ENCODE measurements around the gene HOXA3. TPM values are rescaled to one million over a fixed set of nuclear protein-coding genes. Genes with fewer than 3 reads are reported as not detected.

The HOXA3 gene
- total and polyA plus RNA-seq, 10 of the 15 experiments (the other 5 are each of a cell fraction or from before 2014, with no cell fraction given): 0.05 TPM; not detected in 9

DNA sequence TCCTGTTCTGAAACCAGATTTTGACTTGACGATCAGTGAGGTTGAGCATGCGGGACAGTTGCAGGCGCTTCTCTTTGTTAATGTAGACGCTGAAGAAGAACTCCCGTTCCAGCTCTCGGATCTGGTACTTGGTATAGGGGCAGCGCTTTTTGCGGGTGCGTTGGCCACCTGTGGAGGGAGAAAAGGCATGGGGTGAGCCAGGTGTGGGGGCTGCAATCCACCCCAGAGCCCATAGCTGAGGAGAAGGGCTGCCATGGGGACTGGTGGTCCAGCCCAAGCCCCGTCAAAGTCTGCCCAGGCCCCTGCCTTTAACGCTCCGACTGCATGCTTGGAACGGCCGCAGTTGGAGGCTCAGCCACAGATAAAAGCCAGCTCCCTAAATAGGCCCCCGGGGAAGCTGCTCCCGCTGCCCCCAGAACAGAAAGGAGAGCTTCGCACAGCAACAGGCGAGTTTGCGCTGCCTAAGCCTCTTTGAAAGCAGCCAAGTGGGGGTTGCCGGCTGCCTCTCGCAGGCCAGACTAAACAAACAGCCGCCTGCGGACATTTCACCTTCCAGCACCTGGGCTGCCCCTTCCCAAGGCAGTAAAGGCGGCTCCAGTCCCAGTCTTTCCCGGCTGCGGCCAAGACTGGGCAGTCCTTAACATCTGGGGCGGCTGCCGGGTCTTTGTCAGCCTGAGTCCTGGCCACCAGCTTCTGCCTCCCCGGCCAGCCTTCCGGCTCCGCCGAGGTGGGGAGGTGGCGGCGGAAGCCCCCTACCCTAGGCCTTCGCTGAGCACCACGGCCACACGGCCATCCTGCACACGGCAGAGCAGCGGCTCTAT lies 30.7 kb upstream of the HOXA3 start (continued):
- TF ChIP-seq, protein P1, sequence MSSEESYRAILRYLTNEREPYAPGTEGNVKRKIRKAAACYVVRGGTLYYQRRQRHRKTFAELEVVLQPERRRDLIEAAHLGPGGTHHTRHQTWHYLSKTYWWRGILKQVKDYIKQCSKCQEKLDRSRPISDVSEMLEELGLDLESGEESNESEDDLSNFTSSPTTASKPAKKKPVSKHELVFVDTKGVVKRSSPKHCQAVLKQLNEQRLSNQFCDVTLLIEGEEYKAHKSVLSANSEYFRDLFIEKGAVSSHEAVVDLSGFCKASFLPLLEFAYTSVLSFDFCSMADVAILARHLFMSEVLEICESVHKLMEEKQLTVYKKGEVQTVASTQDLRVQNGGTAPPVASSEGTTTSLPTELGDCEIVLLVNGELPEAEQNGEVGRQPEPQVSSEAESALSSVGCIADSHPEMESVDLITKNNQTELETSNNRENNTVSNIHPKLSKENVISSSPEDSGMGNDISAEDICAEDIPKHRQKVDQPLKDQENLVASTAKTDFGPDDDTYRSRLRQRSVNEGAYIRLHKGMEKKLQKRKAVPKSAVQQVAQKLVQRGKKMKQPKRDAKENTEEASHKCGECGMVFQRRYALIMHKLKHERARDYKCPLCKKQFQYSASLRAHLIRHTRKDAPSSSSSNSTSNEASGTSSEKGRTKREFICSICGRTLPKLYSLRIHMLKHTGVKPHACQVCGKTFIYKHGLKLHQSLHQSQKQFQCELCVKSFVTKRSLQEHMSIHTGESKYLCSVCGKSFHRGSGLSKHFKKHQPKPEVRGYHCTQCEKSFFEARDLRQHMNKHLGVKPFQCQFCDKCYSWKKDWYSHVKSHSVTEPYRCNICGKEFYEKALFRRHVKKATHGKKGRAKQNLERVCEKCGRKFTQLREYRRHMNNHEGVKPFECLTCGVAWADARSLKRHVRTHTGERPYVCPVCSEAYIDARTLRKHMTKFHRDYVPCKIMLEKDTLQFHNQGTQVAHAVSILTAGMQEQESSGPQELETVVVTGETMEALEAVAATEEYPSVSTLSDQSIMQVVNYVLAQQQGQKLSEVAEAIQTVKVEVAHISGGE (CRISPR knock-in tag; IDR thresholded peaks at IDR 0.05): no peak
- no peak for TF ChIP-seq ASH2L (IDR thresholded peaks at IDR 0.05; ENCODE audit: borderline replicate concordance, low read depth)

DNA sequence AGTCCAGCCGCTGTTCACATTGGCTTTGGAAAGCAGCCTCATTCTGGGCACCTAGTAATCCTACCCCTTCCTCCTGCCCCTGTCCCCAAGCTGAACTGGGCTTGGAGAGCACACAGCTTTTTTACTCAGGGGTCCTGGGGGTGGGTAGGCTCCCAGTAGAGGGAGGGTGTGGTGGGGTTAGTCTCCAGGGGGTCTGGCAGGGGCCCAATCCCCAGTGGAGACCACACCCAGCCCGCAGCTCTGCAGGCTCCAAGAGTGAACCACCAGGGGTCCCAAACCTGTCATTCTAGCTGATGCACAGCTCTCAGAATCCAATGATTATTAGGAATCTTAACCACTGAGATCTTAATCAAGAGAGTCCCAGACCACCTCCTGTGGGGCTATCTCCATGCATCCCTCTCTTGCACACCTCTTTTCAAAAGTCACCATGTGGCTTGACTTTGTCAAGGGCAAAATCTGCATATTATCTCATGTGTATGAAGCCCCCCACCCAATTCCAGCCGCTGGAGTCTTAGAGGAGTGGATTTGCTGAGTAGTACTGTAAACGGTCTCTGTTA lies 30.0 kb upstream of the HOXA3 start:
- no peaks in the 10 kb centered on the region for H4K20me1 ChIP-seq (ENCODE audit: control insufficient read depth, insufficient read depth)
- no peak overlapping the region for H3K4me3 ChIP-seq
- intact Hi-C loops (cut with micrococcal nuclease; ENCODE audit: unreplicated experiment) (no loop called here), in situ Hi-C loops (cut with MboI) (no loop called here)
- no peak overlapping the region for H3K9ac ChIP-seq (ENCODE audit: control insufficient read depth, insufficient read depth, low read length)
- FAIRE-seq (no peak), ATAC-seq (no peak), DNase-seq (ENCODE audit: low read depth, low spot score) (no peak)
- H3K27ac ChIP-seq (ENCODE audit: control insufficient read depth, insufficient read depth): no peak overlapping the region
- BruUV-seq (replicated peaks): no TSS peak
- ChIA-PET RAD21 (ENCODE audit: unreplicated experiment) (no interaction called here), SMC1A (ENCODE audit: uncharacterized antibody, unreplicated experiment) (no interaction called here), POLR2A (no interaction called here), CTCF (interaction anchor here (1.1 kb wide), 1 partner anchor 16 kb away, joined by 4 read pairs; no protein-coding TSS in a partner anchor)
- H3K9me3 ChIP-seq (replicated peaks; ENCODE audit: control insufficient read depth, insufficient read depth, low read length): no peaks in the 10 kb centered on the region; the same call in 2 of the 3 replicates
- no peaks in the 10 kb centered on the region for H3K79me2 ChIP-seq (ENCODE audit: control insufficient read depth, insufficient read depth, low read length)
- no peak overlapping the region for H3K4me2 ChIP-seq (ENCODE audit: control insufficient read depth, insufficient read depth)
- 13% methylated on average over 4 of the region's 4 CpGs for WGBS (ENCODE audit: insufficient coverage, insufficient replicate concordance, low lambda C conversion rate, missing lambda C conversion rate)
- no peaks in the 10 kb centered on the region for H3K36me3 ChIP-seq (ENCODE audit: control insufficient read depth in 2 of 2, insufficient read depth in 2 of 2, low read length in 1 of 2)
- no peaks in the 10 kb centered on the region for H3K4me1 ChIP-seq (ENCODE audit: control insufficient read depth, insufficient read depth, low read length)
- peaks cover 23 to 40% of the 10 kb centered on the region in 2 experiments for H3K27me3 ChIP-seq (replicated peaks in 1 of 2; ENCODE audit: control insufficient read depth in 2 of 2, insufficient read depth in 2 of 2, low read length in 1 of 2)
- H2AFZ ChIP-seq (ENCODE audit: control insufficient read depth, low read depth, low read length): no peak overlapping the region
- no peak for TF ChIP-seq ESRRA (IDR thresholded peaks at IDR 0.05; ENCODE audit: low read length)
- TF ChIP-seq RAD21 (IDR thresholded peaks at IDR 0.05; ENCODE audit: insufficient read depth, low read depth, low read length): no peak
- TF ChIP-seq, protein P2, sequence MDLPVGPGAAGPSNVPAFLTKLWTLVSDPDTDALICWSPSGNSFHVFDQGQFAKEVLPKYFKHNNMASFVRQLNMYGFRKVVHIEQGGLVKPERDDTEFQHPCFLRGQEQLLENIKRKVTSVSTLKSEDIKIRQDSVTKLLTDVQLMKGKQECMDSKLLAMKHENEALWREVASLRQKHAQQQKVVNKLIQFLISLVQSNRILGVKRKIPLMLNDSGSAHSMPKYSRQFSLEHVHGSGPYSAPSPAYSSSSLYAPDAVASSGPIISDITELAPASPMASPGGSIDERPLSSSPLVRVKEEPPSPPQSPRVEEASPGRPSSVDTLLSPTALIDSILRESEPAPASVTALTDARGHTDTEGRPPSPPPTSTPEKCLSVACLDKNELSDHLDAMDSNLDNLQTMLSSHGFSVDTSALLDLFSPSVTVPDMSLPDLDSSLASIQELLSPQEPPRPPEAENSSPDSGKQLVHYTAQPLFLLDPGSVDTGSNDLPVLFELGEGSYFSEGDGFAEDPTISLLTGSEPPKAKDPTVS (IDR thresholded peaks at IDR 0.05; ENCODE audit: low read depth, low read length): no peak
- no peak for TF ChIP-seq STAT1 (conservative IDR thresholded peaks at IDR 0.05)
- no peak for TF ChIP-seq SMC3 (IDR thresholded peaks at IDR 0.05; ENCODE audit: borderline replicate concordance, low read length)
- TF ChIP-seq ZNF622 (IDR thresholded peaks at IDR 0.05): no peak
- TF ChIP-seq KDM1A (IDR thresholded peaks at IDR 0.05; ENCODE audit: borderline replicate concordance): no peak
- TF ChIP-seq GABPA (IDR thresholded peaks at IDR 0.05; ENCODE audit: low read depth): no peak
- no peak for TF ChIP-seq HDAC6 (IDR thresholded peaks at IDR 0.05; ENCODE audit: unreplicated experiment)
- no peak for TF ChIP-seq CBX3 (IDR thresholded peaks at IDR 0.05; ENCODE audit: borderline replicate concordance, low read depth)
- TF ChIP-seq SKIL (IDR thresholded peaks at IDR 0.05; ENCODE audit: low read depth, poor library complexity, severe bottlenecking): no peak

Measured in GM12878 (cell line).